ENCODE results near the gene SMCO3.

The SMCO3 gene

DNA sequence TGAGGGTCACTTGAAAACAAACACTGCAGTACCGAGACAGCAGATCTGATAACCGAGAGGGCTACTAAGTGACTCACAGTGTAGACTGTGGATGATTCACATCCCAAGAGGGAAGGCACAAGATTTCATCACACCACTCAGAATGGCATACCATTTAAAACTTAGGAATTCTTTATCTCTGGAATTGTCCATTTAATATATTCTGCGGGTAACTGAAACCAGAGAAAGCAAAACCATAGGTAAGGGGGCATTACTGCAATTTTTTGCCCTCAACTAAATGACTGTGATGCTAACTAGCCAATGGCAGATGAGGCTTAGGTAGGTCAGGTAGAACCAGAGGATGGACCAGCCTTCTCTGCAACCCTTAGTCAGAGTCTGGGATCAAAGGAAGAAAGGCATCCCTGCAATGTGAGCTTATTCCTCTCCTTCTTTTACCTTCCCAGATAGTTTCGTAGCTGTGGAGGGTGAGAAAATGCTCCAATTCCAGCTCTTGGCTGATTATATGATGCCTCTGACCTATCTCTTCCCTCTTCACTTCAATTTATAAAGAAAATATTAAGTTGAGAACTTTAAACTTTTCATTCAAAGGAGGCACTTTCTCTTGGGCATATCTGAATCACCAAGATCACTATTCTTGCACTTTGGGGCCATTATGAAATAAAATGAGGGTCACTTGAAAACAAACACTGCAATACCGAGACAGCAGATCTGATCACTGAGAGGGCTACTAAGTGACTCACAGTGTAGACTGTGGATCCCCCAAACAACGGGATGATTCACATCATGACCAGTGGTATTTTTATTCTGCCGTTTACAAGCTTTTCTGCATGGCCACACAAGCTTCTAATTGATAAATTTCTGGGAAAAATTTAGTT lies 22.6 kb upstream of the SMCO3 start:
- Histone ChIP-seq H3K9me3 (ENCODE audit: severe bottlenecking) (no peaks in the 10 kb centered on the region), H3K27me3 (ENCODE audit: insufficient read depth, low read depth, severe bottlenecking) (no peaks in the 10 kb centered on the region), H3K4me3 (ENCODE audit: low read depth, low read length) (no peak overlapping the region), H3K27ac (no peak overlapping the region), H3K36me3 (no peaks in the 10 kb centered on the region)
- DNase-seq: no peak
- TF ChIP-seq, protein P1, sequence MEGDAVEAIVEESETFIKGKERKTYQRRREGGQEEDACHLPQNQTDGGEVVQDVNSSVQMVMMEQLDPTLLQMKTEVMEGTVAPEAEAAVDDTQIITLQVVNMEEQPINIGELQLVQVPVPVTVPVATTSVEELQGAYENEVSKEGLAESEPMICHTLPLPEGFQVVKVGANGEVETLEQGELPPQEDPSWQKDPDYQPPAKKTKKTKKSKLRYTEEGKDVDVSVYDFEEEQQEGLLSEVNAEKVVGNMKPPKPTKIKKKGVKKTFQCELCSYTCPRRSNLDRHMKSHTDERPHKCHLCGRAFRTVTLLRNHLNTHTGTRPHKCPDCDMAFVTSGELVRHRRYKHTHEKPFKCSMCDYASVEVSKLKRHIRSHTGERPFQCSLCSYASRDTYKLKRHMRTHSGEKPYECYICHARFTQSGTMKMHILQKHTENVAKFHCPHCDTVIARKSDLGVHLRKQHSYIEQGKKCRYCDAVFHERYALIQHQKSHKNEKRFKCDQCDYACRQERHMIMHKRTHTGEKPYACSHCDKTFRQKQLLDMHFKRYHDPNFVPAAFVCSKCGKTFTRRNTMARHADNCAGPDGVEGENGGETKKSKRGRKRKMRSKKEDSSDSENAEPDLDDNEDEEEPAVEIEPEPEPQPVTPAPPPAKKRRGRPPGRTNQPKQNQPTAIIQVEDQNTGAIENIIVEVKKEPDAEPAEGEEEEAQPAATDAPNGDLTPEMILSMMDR (IDR thresholded peaks at IDR 0.05; ENCODE audit: low read depth, low read length): no peak

DNA sequence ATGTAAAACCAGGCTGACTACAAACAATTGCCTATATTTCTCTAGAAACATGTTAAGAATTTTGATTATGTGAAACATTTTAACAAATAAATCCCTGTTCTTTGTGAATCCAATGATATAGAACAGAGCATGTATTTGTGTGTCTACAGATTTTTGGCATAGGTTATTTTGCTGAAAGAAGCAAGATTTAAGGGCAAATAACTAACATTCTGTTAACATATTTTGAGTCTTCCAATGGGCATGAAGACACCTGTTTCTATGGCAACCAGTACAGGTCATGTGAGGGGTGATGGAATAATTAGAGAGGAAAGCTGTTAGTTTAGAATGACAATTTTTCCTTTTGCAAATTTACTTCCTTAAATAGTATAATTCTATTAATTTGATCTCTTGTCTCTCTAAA lies 20.5 kb upstream of the SMCO3 start:
- no peak overlapping the region for H3K4me3 ChIP-seq (ENCODE audit: low read depth, low read length)
- H3K27ac ChIP-seq: no peak overlapping the region
- H3K27me3 ChIP-seq (ENCODE audit: insufficient read depth, low read depth, severe bottlenecking): no peaks in the 10 kb centered on the region
- TF ChIP-seq, protein P1 (IDR thresholded peaks at IDR 0.05; ENCODE audit: low read depth, low read length): no peak
- no peak for DNase-seq
- no peaks in the 10 kb centered on the region for H3K9me3 ChIP-seq (ENCODE audit: severe bottlenecking)
- no peaks in the 10 kb centered on the region for H3K36me3 ChIP-seq

DNA sequence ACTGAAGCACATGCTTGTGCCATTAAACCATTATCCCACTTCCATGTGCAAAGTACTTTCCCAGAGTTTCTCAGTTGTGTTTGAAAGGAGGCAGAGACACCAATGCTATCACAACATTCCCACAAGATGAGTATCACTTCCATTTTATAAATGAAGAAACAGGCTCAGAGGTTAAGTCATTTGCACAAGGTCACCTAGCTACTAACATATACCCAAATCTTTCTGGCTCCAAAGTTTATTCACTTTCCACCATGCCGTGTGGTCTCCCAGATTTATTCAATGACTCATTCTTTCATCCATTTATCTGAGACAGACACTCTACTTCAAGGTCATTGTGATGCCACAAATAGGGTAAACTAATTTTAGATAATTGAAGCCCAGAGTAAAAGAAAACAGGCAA lies 20.0 kb upstream of the SMCO3 start:
- H3K9me3 ChIP-seq (ENCODE audit: severe bottlenecking): no peaks in the 10 kb centered on the region
- H3K27me3 ChIP-seq (ENCODE audit: insufficient read depth, low read depth, severe bottlenecking): no peaks in the 10 kb centered on the region
- H3K36me3 ChIP-seq: no peaks in the 10 kb centered on the region
- H3K27ac ChIP-seq: no peak overlapping the region
- H3K4me3 ChIP-seq (ENCODE audit: low read depth, low read length): no peak overlapping the region
- DNase-seq: no peak
- TF ChIP-seq, protein P1 (IDR thresholded peaks at IDR 0.05; ENCODE audit: low read depth, low read length): no peak

DNA sequence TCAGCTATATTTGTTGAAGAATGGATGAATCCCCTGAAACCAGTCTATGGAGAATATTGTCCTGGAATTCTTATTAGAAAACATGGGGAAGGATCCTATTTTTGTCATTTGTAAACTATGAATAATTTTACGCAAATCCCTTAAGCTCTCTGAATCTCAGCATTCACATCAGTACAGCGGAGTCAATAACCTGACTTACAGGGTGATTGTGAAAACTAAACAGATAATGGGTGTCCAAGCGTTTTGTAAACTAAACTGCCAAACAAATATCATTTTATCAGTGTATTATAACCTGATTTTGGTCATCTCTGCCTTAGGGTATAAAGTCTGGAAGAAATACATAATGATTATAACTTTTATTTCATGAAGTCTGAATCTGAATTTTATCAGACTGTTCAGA lies 19.4 kb upstream of the SMCO3 start:
- TF ChIP-seq, protein P1 (IDR thresholded peaks at IDR 0.05; ENCODE audit: low read depth, low read length): no peak
- no peak overlapping the region for H3K27ac ChIP-seq
- no peak for DNase-seq
- H3K9me3 ChIP-seq (ENCODE audit: severe bottlenecking): no peaks in the 10 kb centered on the region
- no peaks in the 10 kb centered on the region for H3K27me3 ChIP-seq (ENCODE audit: insufficient read depth, low read depth, severe bottlenecking)
- no peaks in the 10 kb centered on the region for H3K36me3 ChIP-seq
- H3K4me3 ChIP-seq (ENCODE audit: low read depth, low read length): no peak overlapping the region

DNA sequence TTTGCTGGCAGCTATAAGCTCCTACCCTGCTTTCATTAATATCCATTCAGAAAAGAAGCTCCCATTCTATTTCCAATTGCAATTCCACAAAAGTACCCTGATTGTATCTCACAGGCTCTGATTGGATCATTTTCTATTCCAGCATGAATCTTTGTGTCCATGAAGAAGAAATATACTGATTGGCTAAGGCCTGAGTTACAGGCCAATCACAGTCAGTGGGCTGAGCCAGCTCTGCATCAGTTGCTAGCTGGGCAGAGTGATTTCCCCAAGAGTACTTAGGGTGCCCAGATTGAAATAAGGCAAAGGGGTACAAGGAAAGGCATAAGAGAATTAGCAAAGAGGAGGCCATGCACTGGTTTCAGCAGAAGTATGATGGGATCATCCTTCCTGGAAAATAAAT lies 14.9 kb upstream of the SMCO3 start:
- Histone ChIP-seq H3K36me3 (no peaks in the 10 kb centered on the region), H3K4me3 (ENCODE audit: low read depth, low read length) (no peak overlapping the region), H3K27me3 (ENCODE audit: insufficient read depth, low read depth, severe bottlenecking) (no peaks in the 10 kb centered on the region), H3K27ac (no peak overlapping the region), H3K9me3 (ENCODE audit: severe bottlenecking) (no peaks in the 10 kb centered on the region)
- TF ChIP-seq, protein P1 (IDR thresholded peaks at IDR 0.05; ENCODE audit: low read depth, low read length): no peak
- peak; percentile 11 for DNase-seq

DNA sequence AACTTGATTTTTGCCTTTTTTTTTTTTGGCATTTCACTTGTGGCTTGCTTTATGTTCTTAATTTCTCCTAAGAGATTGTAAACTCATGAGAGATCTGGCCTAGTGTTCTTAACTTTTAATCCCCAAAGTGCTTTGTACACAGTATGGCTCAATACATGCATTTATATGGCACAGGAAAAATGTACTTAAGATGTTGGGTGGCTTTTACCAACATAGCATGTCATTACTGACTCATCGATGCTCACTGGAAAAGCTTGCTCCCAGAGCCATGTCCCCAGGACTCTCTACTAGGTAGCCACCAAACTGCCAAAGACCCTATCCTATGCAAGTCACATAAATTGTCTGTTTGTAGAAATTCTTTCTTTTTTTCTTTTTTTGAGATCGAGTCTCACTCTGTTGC lies 13.1 kb upstream of the SMCO3 start:
- no peaks in the 10 kb centered on the region for H3K36me3 ChIP-seq
- no peaks in the 10 kb centered on the region for H3K27me3 ChIP-seq (ENCODE audit: insufficient read depth, low read depth, severe bottlenecking)
- TF ChIP-seq, protein P1 (IDR thresholded peaks at IDR 0.05; ENCODE audit: low read depth, low read length): no peak
- no peak for DNase-seq
- no peak overlapping the region for H3K4me3 ChIP-seq (ENCODE audit: low read depth, low read length)
- no peak overlapping the region for H3K27ac ChIP-seq
- no peaks in the 10 kb centered on the region for H3K9me3 ChIP-seq (ENCODE audit: severe bottlenecking)

Measured in WERI-Rb-1 (cell line).